H1 (cell line): ENCODE results near the gene DCUN1D2. TPM values are rescaled to one million over a fixed set of nuclear protein-coding genes. Genes with fewer than 3 reads are reported as not detected.

Experiments used
- CBX5 ChIP-seq: fragments of 300-800, 300-1000 bp; sonication (generic); IDR thresholded peaks from 2 replicates; pipeline ENCODE4 v1.7.1; 2016; ENCODE audit warnings: antibody characterized with exemption, low read length, low read depth
- CBX8 ChIP-seq: fragments of 300-800, 300-1000 bp; sonication (generic); IDR thresholded peaks from 2 replicates; pipeline ENCODE4 v1.7.1; 2016; ENCODE audit warnings: low read depth, low read length, borderline replicate concordance
- CHD7 ChIP-seq: fragments of 300-600 bp; sonication (generic); IDR thresholded peaks from 2 replicates; pipeline ENCODE4 v1.7.1; 2012; ENCODE audit warnings: low read length, moderate library complexity, mild to moderate bottlenecking, inconsistent platforms; ENCODE audit not compliant: insufficient replicate concordance
- GABPA ChIP-seq: IDR thresholded peaks from 2 replicates; pipeline ENCODE4 v1.6.1; 2011; ENCODE audit warnings: mild to moderate bottlenecking, low read length, moderate library complexity, borderline replicate concordance; ENCODE audit not compliant: insufficient read depth
- PHF8 ChIP-seq: fragments of 200-600 bp; sonication (generic); conservative IDR thresholded peaks from 2 replicates; pipeline ENCODE4 v1.7.1; 2012; ENCODE audit warnings: low read depth, mild to moderate bottlenecking, inconsistent platforms, low read length, moderate library complexity
- RNF2 ChIP-seq: fragments of 200-900, 300-1000 bp; sonication (generic); IDR thresholded peaks from 2 replicates; pipeline ENCODE4 v1.7.1; 2016; ENCODE audit warnings: borderline replicate concordance, low read depth, mild to moderate bottlenecking, antibody characterized with exemption, low read length; ENCODE audit not compliant: poor library complexity, severe bottlenecking; ENCODE audit errors: missing control alignments
- SAP30 ChIP-seq: fragments of 300-600 bp; sonication (generic); IDR thresholded peaks from 2 replicates; pipeline ENCODE4 v1.7.1; 2012; ENCODE audit warnings: low read length, moderate library complexity, mild to moderate bottlenecking, inconsistent platforms; ENCODE audit not compliant: insufficient read depth, insufficient replicate concordance
- SRF ChIP-seq: IDR thresholded peaks from 2 replicates; pipeline ENCODE4 v1.6.1; 2011; ENCODE audit warnings: mild to moderate bottlenecking, low read depth, low read length, moderate library complexity
- TEAD4 ChIP-seq: IDR thresholded peaks from 2 replicates; pipeline ENCODE4 v1.6.1; 2012; ENCODE audit warnings: low read depth, low read length, inconsistent platforms, mixed read lengths
- polyA plus RNA-seq, 7 experiments: library from polyadenylated mRNA; depleted of rRNA in 3 of 7; stranded (reverse) in 5 of 7; unstranded in 2 of 7; fragments of >200 nt in 5 of 7; fragments of 200-250 nt in 2 of 7; gene quantifications; 1 replicate in 5 of 7; 2 replicates in 1 of 7; 4 replicates in 1 of 7; pipeline versions ENCODE4 v1.2.1 to v1.2.3, GENCODE V29; 2011 to 2013; ENCODE audit warnings: missing spikeins in 2 of 7, mixed read lengths in 2 of 7
- total RNA-seq: library from RNA; stranded (reverse); fragmentation: NEBNext Ultra II Directional; extraction: Animal tissue kit (Norgen Biotek cat#: 25700); gene quantifications from 2 replicates; pipeline ENCODE4 v1.2.1, GENCODE V29; 2021
- TF ChIP-seq, protein P1 (sequence below): IDR thresholded peaks from 2 replicates; pipeline ENCODE4 v1.6.1; 2011; ENCODE audit warnings: low read depth, mild to moderate bottlenecking, low read length; ENCODE audit not compliant: insufficient read depth

Gene DCUN1D2
- total and polyA plus RNA-seq, 2 of the 8 experiments (the other 6 are each of a cell fraction or from before 2014, with no cell fraction given) = 19.5 to 35.3 TPM

GRCh38 chr13:113466383-113466782 is 24.1 kb downstream of the DCUN1D2 start (continued):
- TF ChIP-seq CHD7 = no peak
- TF ChIP-seq CBX5 = no peak
- no peak for TF ChIP-seq RNF2
- no peak for TF ChIP-seq SRF
- no peak for TF ChIP-seq GABPA
- TF ChIP-seq SAP30 = no peak
- TF ChIP-seq, protein P1, sequence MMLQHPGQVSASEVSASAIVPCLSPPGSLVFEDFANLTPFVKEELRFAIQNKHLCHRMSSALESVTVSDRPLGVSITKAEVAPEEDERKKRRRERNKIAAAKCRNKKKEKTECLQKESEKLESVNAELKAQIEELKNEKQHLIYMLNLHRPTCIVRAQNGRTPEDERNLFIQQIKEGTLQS = no peak
- no peak for TF ChIP-seq PHF8
- TF ChIP-seq CBX8 = no peak
- no peak for TF ChIP-seq TEAD4
